HEK293T (cell line): ENCODE results near the gene CHAF1A.

Experiments used
- ARNT ChIP-seq: fragments of 450-650 bp; IDR thresholded peaks from 2 replicates; pipeline ENCODE4 v1.6.1; 2017; ENCODE audit warnings: mild to moderate bottlenecking
- BHLHE40 ChIP-seq: fragments of 450-650 bp; IDR thresholded peaks from 2 replicates; pipeline ENCODE4 v1.6.1; 2016; ENCODE audit warnings: mild to moderate bottlenecking, moderate library complexity, borderline replicate concordance
- ELF4 ChIP-seq: fragments of 450-650 bp; IDR thresholded peaks from 2 replicates; pipeline ENCODE4 v1.6.1; 2017; ENCODE audit warnings: antibody characterized with exemption
- FOXA1 ChIP-seq: fragments of 450-650 bp; IDR thresholded peaks from 2 replicates; pipeline ENCODE4 v1.6.1; 2016; ENCODE audit warnings: mild to moderate bottlenecking
- FOXK2 ChIP-seq: fragments of 450-650 bp; IDR thresholded peaks from 2 replicates; pipeline ENCODE4 v1.6.1; 2016; ENCODE audit warnings: mild to moderate bottlenecking
- FOXM1 ChIP-seq: fragments of 450-650 bp; IDR thresholded peaks from 2 replicates; pipeline ENCODE4 v1.6.1; 2017; ENCODE audit warnings: mild to moderate bottlenecking, borderline replicate concordance
- HDGF ChIP-seq: fragments of 450-650 bp; IDR thresholded peaks from 2 replicates; pipeline ENCODE4 v1.6.1; 2017; ENCODE audit warnings: antibody characterized with exemption, borderline replicate concordance
- NFRKB ChIP-seq: fragments of 450-650 bp; IDR thresholded peaks from 2 replicates; pipeline ENCODE4 v1.6.1; 2016; ENCODE audit warnings: mild to moderate bottlenecking, moderate library complexity
- SP1 ChIP-seq: fragments of 450-650 bp; IDR thresholded peaks from 2 replicates; pipeline ENCODE4 v1.6.1; 2017
- SUZ12 ChIP-seq: fragments of 450-650 bp; IDR thresholded peaks from 2 replicates; pipeline ENCODE4 v1.6.1; 2016; ENCODE audit warnings: mild to moderate bottlenecking
- TARDBP ChIP-seq: fragments of 450-650 bp; IDR thresholded peaks from 2 replicates; pipeline ENCODE4 v1.6.1; 2016
- ZNF384 ChIP-seq: fragments of 450-650 bp; IDR thresholded peaks from 2 replicates; pipeline ENCODE4 v1.6.1; 2016

GRCh38 chr19:4378886-4379285 is 23.6 kb upstream of the CHAF1A start:
- no peak for TF ChIP-seq ELF4
- no peak for TF ChIP-seq NFRKB
- no peak for TF ChIP-seq SUZ12
- no peak for TF ChIP-seq TARDBP
- no peak for TF ChIP-seq FOXA1
- no peak for TF ChIP-seq BHLHE40
- no peak for TF ChIP-seq FOXK2
- no peak for TF ChIP-seq ZNF384
- TF ChIP-seq ARNT = no peak
- no peak for TF ChIP-seq SP1
- no peak for TF ChIP-seq HDGF
- no peak for TF ChIP-seq FOXM1
